Fibroblast of villous mesenchyme (primary cell): ENCODE data around the gene DLG1. TPM values are rescaled to one million over a fixed set of nuclear protein-coding genes. Genes with fewer than 3 reads are reported as not detected.

Experiments used
- DNase-seq: peaks from one replicate; pipeline ENCODE4 v3.0.0-alpha.2; 2010; ENCODE audit warnings: low read depth
- H3K4me3 ChIP-seq: 2 replicates; pipeline ENCODE4 v1.5.1; 2011; ENCODE audit warnings: low read depth, mild to moderate bottlenecking, low read length
- total RNA-seq: library from RNA; depleted of rRNA; stranded (reverse); fragments of >200 nt; gene quantifications from 2 replicates; pipeline ENCODE4 v1.2.3, GENCODE V29; 2012
- TF ChIP-seq, protein P1 (sequence below): IDR thresholded peaks from 2 replicates; pipeline ENCODE4 v1.5.1; 2012; ENCODE audit warnings: low read depth, mild to moderate bottlenecking, low read length; ENCODE audit not compliant: insufficient read depth

DLG1 gene
- total RNA-seq, 1 donor = 87.7 TPM

DNA sequence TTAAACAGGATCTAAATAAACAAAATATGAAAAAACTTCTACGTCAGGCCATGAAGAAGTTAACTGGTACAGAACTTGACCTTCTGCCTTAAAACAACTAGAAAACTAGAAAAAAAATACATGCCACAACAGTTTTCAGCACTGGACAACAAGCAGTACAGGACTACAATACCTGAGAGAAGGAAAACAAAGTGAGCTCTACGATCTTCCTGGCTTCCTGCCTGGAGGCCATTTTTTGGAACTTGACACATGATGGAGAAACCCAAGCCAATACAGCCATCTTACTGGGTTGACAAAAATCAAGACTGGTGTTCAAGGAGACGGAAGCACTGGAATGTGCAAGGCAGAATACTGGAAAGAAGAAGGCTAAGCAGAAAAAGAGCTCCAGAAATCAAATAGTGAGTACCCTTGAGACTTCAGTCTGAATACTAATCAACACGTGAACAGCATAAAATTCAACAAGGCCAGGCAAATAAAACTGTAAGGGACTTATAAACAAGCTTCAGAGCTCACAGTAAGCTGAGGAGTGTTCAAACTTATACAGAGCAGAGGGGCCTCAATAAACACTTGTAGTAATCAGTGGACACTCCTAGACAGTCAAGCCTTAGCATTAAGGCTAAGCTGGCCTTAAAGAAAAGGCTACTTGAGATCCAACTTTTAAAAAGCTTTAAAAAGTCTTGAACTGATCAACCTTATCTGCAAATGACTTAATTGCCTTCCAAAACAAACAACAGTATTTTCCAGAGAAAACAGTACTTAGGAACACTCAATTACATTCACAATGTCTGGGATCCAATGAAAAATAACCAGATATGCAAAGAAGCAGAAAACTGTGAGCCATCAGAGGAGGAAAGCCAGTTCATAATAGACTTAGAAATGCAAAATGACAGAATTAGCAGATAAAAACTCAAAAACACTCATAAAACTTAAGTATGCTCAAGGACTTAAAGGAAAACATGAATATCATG is 63.2 kb downstream of the DLG1 start:
- H3K4me3 ChIP-seq = no peak overlapping the region
- DNase-seq = peak; percentile 27
- TF ChIP-seq, protein P1, sequence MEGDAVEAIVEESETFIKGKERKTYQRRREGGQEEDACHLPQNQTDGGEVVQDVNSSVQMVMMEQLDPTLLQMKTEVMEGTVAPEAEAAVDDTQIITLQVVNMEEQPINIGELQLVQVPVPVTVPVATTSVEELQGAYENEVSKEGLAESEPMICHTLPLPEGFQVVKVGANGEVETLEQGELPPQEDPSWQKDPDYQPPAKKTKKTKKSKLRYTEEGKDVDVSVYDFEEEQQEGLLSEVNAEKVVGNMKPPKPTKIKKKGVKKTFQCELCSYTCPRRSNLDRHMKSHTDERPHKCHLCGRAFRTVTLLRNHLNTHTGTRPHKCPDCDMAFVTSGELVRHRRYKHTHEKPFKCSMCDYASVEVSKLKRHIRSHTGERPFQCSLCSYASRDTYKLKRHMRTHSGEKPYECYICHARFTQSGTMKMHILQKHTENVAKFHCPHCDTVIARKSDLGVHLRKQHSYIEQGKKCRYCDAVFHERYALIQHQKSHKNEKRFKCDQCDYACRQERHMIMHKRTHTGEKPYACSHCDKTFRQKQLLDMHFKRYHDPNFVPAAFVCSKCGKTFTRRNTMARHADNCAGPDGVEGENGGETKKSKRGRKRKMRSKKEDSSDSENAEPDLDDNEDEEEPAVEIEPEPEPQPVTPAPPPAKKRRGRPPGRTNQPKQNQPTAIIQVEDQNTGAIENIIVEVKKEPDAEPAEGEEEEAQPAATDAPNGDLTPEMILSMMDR = no peak

DNA sequence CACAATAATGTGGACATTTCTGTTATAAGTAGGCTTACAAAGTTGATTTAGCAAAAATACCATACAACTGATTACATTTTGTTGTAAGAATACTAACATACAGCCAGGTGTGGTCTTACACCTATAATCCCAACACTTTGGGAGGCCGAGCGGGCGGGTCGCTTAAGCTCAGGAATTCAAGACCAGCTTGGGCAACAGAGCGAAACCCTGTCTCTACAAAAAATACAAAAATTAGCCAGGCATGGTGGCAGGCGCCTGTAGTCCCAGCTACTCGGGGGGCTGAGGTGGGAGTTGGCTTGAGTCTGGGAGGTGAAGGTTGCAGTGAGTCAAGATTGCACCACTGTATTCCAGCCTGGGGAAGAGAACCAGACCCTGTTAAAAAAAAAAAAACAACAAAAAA is 67.1 kb downstream of the DLG1 start:
- DNase-seq = no peak

DNA sequence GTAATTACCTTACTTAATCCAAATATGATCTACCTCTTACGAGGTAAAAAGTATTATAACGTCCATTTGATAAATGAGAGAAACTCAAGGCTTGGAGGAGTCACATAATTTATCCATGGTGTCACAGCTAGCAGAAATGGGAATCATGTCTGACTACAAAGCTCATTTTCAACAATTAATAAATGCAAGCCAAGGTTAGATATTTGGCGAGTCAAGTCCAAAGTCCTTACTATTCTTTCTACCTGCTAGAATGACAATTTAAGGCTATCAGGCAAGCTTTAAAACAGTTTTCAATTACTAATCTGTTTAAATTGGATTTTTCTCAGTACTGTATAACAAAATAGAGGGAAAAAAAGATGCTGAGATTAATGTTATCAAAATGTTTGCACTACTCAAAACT is 68.6 kb downstream of the DLG1 start:
- no peak for DNase-seq
- TF ChIP-seq, protein P1 = no peak
- no peak overlapping the region for H3K4me3 ChIP-seq

More for the DNA sequence above, 67.1 kb downstream of the DLG1 start:
- TF ChIP-seq, protein P1 = no peak
- H3K4me3 ChIP-seq = no peak overlapping the region

DNA sequence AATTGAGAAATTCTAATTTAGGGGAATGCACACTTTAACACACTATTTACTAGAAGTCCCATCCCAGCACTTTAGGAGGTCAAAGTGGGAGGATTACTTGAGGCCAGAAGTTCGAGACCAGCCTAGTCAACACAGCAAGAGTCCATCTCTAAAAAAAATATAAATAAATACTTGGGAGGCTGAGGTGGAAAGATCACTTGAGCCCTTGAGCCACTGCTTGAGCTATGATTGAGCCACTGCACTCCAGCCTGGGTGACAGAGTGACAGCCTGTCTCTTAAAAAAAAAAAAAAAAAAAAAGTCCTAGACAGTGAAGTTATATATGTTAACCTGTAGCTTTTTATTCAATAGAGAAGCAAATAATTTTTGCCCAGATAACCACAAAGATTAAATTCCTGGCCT is 69.2 kb downstream of the DLG1 start:
- H3K4me3 ChIP-seq = no peak overlapping the region
- TF ChIP-seq, protein P1 = no peak
- no peak for DNase-seq

DNA sequence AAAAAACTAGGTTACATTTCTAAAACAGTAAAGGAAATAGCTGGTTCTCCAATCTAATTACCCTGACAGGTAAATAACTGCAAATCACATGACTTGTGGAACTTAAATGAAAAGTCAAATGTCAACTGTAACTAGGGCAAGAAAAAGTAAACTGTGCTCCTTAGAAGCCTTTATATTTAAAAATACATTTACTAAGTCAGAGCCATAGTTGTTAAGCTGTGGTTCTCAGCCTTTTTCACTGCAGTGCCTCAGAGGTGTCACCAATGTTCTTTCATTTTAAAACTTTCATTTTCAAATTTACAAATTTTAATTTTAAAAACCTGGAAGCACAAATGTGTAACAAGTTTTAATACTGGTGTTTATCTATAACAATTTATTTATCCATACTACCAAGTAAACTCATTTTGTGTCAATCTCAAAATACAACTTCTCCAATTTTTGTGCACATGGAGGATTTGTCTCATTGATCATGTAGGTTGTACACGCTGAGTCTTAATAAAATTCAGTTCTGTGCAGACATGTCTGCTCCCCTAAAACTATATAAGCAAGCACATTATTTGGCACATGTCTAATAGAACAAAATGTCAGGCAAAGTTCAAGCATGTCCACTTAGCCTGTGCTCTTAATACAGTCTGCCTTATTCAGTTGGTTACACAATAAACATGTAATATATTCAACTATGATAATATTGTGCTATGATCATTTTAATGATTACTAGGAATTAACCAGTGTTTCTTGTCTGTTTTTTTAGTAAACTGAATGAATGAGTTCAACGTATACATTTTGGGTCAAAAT is 70.4 kb downstream of the DLG1 start:
- DNase-seq = no peak
- TF ChIP-seq, protein P1 = no peak
- no peak overlapping the region for H3K4me3 ChIP-seq

DNA sequence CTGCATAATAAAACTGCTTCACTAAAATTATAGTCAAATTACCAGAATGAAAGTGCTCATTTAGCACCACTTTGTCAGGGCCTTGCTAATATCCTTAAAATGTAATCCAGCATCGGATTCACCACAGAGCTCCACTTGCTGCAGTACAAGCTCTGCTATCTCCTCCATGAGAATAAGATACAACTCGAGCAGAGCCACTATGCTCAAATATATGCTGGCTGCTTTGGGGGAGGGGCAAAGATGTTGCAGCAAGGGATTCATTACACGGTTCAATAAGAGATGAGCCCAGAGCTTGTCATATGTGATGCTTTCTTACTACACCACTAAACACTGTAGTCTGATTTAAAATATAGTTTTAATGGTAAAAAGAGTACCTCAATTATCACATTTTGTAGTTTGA is 72.2 kb downstream of the DLG1 start:
- no peak overlapping the region for H3K4me3 ChIP-seq
- DNase-seq = no peak
- TF ChIP-seq, protein P1 = no peak
